ENCODE results near the gene FBXO28. TPM values are rescaled to one million over a fixed set of nuclear protein-coding genes. Genes with fewer than 3 reads are reported as not detected.

The FBXO28 gene
- total RNA-seq, 1 donor from 2014 or later = 33.5 TPM

GRCh38 chr1:224095867-224096266 lies 18.0 kb upstream of the FBXO28 start:
- Mint-ChIP-seq H3K4me3 (ENCODE audit: low read depth) (no peak overlapping the region), H3K4me1 (ENCODE audit: low read depth) (no peaks in the 10 kb centered on the region), H3K9me3 (ENCODE audit: low read depth) (peaks cover 5% of the 10 kb centered on the region), H3K27me3 (peaks cover 16% of the 10 kb centered on the region), H3K27ac (no peak overlapping the region), H3K36me3 (ENCODE audit: insufficient read depth) (peaks cover 2% of the 10 kb centered on the region)
- DNase-seq (ENCODE audit: low spot score, unreplicated experiment) = no peak
- no peak for TF ChIP-seq CTCF (IDR thresholded peaks at IDR 0.05; ENCODE audit: unreplicated experiment)

GRCh38 chr1:224096773-224097172 lies 17.1 kb upstream of the FBXO28 start:
- peaks cover 16% of the 10 kb centered on the region for H3K27me3 Mint-ChIP-seq
- no peak overlapping the region for H3K4me3 Mint-ChIP-seq (ENCODE audit: low read depth)
- DNase-seq (ENCODE audit: low spot score, unreplicated experiment) = no peak
- no peak for TF ChIP-seq CTCF (IDR thresholded peaks at IDR 0.05; ENCODE audit: unreplicated experiment)
- peaks cover 5% of the 10 kb centered on the region for H3K9me3 Mint-ChIP-seq (ENCODE audit: low read depth)
- H3K27ac Mint-ChIP-seq = no peak overlapping the region
- H3K4me1 Mint-ChIP-seq (ENCODE audit: low read depth) = no peaks in the 10 kb centered on the region
- peaks cover 2% of the 10 kb centered on the region for H3K36me3 Mint-ChIP-seq (ENCODE audit: insufficient read depth)

- no peak overlapping the region for H3K27ac Mint-ChIP-seq
- no peaks in the 10 kb centered on the region for H3K4me1 Mint-ChIP-seq (ENCODE audit: low read depth)
- H3K27me3 Mint-ChIP-seq = peaks cover 16% of the 10 kb centered on the region
- H3K9me3 Mint-ChIP-seq (ENCODE audit: low read depth) = peaks cover 5% of the 10 kb centered on the region
- TF ChIP-seq CTCF (IDR thresholded peaks at IDR 0.05; ENCODE audit: unreplicated experiment) = no peak
- no peak overlapping the region for H3K4me3 Mint-ChIP-seq (ENCODE audit: low read depth)
- H3K36me3 Mint-ChIP-seq (ENCODE audit: insufficient read depth) = peaks cover 2% of the 10 kb centered on the region
- no peak for DNase-seq (ENCODE audit: low spot score, unreplicated experiment)
These were observed 15.9 kb upstream of the FBXO28 start for GRCh38 chr1:224098007-224098406.

- Mint-ChIP-seq H3K4me1 (ENCODE audit: low read depth) (peaks cover 7% of the 10 kb centered on the region), H3K4me3 (ENCODE audit: low read depth) (no peak overlapping the region), H3K27ac (no peak overlapping the region), H3K9me3 (ENCODE audit: low read depth) (no peaks in the 10 kb centered on the region), H3K27me3 (peaks cover 10% of the 10 kb centered on the region), H3K36me3 (ENCODE audit: insufficient read depth) (no peaks in the 10 kb centered on the region)
- peak; percentile 41 for TF ChIP-seq CTCF (IDR thresholded peaks at IDR 0.05; ENCODE audit: unreplicated experiment)
- no peak for DNase-seq (ENCODE audit: low spot score, unreplicated experiment)
These were observed 7.2 kb upstream of the FBXO28 start for GRCh38 chr1:224106568-224107281.

- no peak for TF ChIP-seq CTCF (IDR thresholded peaks at IDR 0.05; ENCODE audit: unreplicated experiment)
These were observed 6.7 kb upstream of the FBXO28 start for GRCh38 chr1:224107282-224107625.

More at GRCh38 chr1:224107282-224107625, 6.7 kb upstream of the FBXO28 start:
- Mint-ChIP-seq H3K4me3 (ENCODE audit: low read depth) (no peak overlapping the region), H3K27me3 (peaks cover 10% of the 10 kb centered on the region), H3K36me3 (ENCODE audit: insufficient read depth) (no peaks in the 10 kb centered on the region), H3K9me3 (ENCODE audit: low read depth) (no peaks in the 10 kb centered on the region), H3K4me1 (ENCODE audit: low read depth) (peaks cover 7% of the 10 kb centered on the region), H3K27ac (no peak overlapping the region)
- DNase-seq (ENCODE audit: low spot score, unreplicated experiment) = no peak
